GM19193 (cell line): ENCODE measurements around the gene TSC22D2.
A peak's percentile ranks its signal among the peaks of the same experiment; 100 is the strongest.

Source experiments
- POLR2A ChIP-seq: IDR thresholded peaks from 4 replicates; pipeline ENCODE4 v1.6.1; 2011; ENCODE audit not compliant: insufficient read depth, insufficient read length; ENCODE audit errors: extremely low read depth

Gene TSC22D2

GRCh38 chr3:150376001-150376848, 31.9 kb upstream of the TSC22D2 start:
- no peak for TF ChIP-seq POLR2A

- TF ChIP-seq POLR2A = no peak
These were observed 30.3 kb upstream of the TSC22D2 start for GRCh38 chr3:150377601-150378300.

GRCh38 chr3:150378301-150378748, 29.8 kb upstream of the TSC22D2 start:
- no peak for TF ChIP-seq POLR2A

- no peak for TF ChIP-seq POLR2A
These were observed 28.6 kb upstream of the TSC22D2 start for GRCh38 chr3:150379469-150379868.

- peak; percentile 45 for TF ChIP-seq POLR2A
These were observed 23.5 kb upstream of the TSC22D2 start for GRCh38 chr3:150384296-150385212.

GRCh38 chr3:150385296-150386242, 22.5 kb upstream of the TSC22D2 start:
- TF ChIP-seq POLR2A = peak; percentile 49

- no peak for TF ChIP-seq POLR2A
These were observed 19.3 kb upstream of the TSC22D2 start for GRCh38 chr3:150388498-150389418.

GRCh38 chr3:150390087-150390486, 18.0 kb upstream of the TSC22D2 start:
- TF ChIP-seq POLR2A = no peak

- TF ChIP-seq POLR2A = no peak
These were observed 16.9 kb upstream of the TSC22D2 start for GRCh38 chr3:150391161-150391560.

- TF ChIP-seq POLR2A = no peak
These were observed 14.4 kb upstream of the TSC22D2 start for GRCh38 chr3:150393745-150394144.

- no peak for TF ChIP-seq POLR2A
These were observed 13.5 kb upstream of the TSC22D2 start for GRCh38 chr3:150394606-150395005.

GRCh38 chr3:150396491-150396890, 11.6 kb upstream of the TSC22D2 start:
- no peak for TF ChIP-seq POLR2A

- TF ChIP-seq POLR2A = no peak
These were observed 11.0 kb upstream of the TSC22D2 start for GRCh38 chr3:150396956-150397550.

GRCh38 chr3:150399060-150399459, 9.0 kb upstream of the TSC22D2 start:
- TF ChIP-seq POLR2A = no peak
